Thyroid gland (tissue), 4 donors: Measurements from ENCODE around the gene PHLPP1. TPM values are rescaled to one million over a fixed set of nuclear protein-coding genes. Genes with fewer than 3 reads are reported as not detected.

Experiments used
- DNase-seq, 2 donors: peaks; one replicate each; pipeline ENCODE4 v3.0.0-alpha.2; 2019
- H3K27ac ChIP-seq, 3 donors: fragments of 200-600 bp; sonication (generic); 1 replicate in 2 of 3; 2 replicates in 1 of 3; pipeline ENCODE4 v1.5.1; 2016 to 2019; ENCODE audit warnings: mild to moderate bottlenecking in 1 of 3, moderate library complexity in 1 of 3
- H3K27me3 ChIP-seq: fragments of 200-600 bp; sonication (generic); one replicate; pipeline ENCODE4 v1.5.1; 2019
- H3K36me3 ChIP-seq, 2 donors: fragments of 200-600 bp; sonication (generic); one replicate each; pipeline ENCODE4 v1.5.1; 2016 to 2019
- H3K4me1 ChIP-seq, 2 donors: fragments of 200-600 bp; sonication (generic); one replicate each; pipeline ENCODE4 v1.5.1; 2017 to 2019
- H3K4me3 ChIP-seq, 3 donors: fragments of 200-600 bp; sonication (generic); replicated peaks in 1 of 3; 1 replicate in 2 of 3; 2 replicates in 1 of 3; pipeline ENCODE4 v1.5.1; 2016; ENCODE audit warnings: mild to moderate bottlenecking in 1 of 3
- H3K9me3 ChIP-seq: fragments of 200-600 bp; sonication (generic); one replicate; pipeline ENCODE4 v1.5.1; 2017
- CTCF ChIP-seq, 6 experiments: fragments of 200-600 bp in 3 of 6; fragments of 450-650 bp in 3 of 6; sonication (generic) in 3 of 6; IDR thresholded peaks; one replicate each; pipeline ENCODE4 v1.5.1; 2016 to 2019; ENCODE audit warnings: antibody characterized with exemption in 6 of 6, mild to moderate bottlenecking in 2 of 6, inconsistent platforms in 1 of 6, moderate library complexity in 1 of 6
- POLR2A ChIP-seq, 2 donors: fragments of 450-650 bp; IDR thresholded peaks; one replicate each; pipeline ENCODE4 v1.6.1; 2017; ENCODE audit warnings: antibody characterized with exemption in 2 of 2, mild to moderate bottlenecking in 2 of 2, moderate library complexity in 1 of 2
- WGBS, 2 donors: methylation state at CpG; one replicate each; pipeline ENCODE4 v1.1.5; 2017; 5-methylcytosine and 5-hydroxymethylcytosine counted together
- intact Hi-C: fragments of 100-400 bp; cut with DNase I; formaldehyde crosslinking; loops from one replicate; pipeline ENCODE4 v1.15.1; 2023
- total RNA-seq, 4 donors: library from RNA; depleted of rRNA; stranded (reverse); fragments of >200 nt; gene quantifications; one replicate each; pipeline ENCODE4 v1.2.3, GENCODE V29; 2016

Gene PHLPP1
- total RNA-seq, 4 donors from 2014 or later, result 14.6 to 22.7 (median 20.4) TPM

- Histone ChIP-seq H3K27me3 (no peaks in the 10 kb centered on the region), H3K36me3 (no peaks in the 10 kb centered on the region), H3K4me3 (no peak overlapping the region), H3K27ac (no peak overlapping the region), H3K4me1 (peaks cover 14% of the 10 kb centered on the region in 2 donors), H3K9me3 (no peaks in the 10 kb centered on the region)
- no peak for DNase-seq
- intact Hi-C loops, result no loop called here
- no peak for TF ChIP-seq POLR2A (IDR thresholded peaks at IDR 0.05)
- TF ChIP-seq CTCF (IDR thresholded peaks at IDR 0.05), result no peak
- WGBS, 2 donors, result 82 to 86% methylated on average over 8 of the region's 8 CpGs
These were observed 6.8 kb downstream of the PHLPP1 start for GRCh38 chr18:62721839-62722795.

GRCh38 chr18:62723666-62724281 lies 8.4 kb downstream of the PHLPP1 start:
- Histone ChIP-seq H3K4me1 (peaks cover 10 to 14% of the 10 kb centered on the region in 2 donors), H3K27me3 (no peaks in the 10 kb centered on the region), H3K36me3 (no peaks in the 10 kb centered on the region), H3K9me3 (no peaks in the 10 kb centered on the region), H3K27ac (peak overlapping the region in 1 of 3 donors; percentile 3), H3K4me3 (no peak overlapping the region)
- DNase-seq, result peak; percentile 23 to 36
- intact Hi-C loops, result no loop called here
- TF ChIP-seq POLR2A (IDR thresholded peaks at IDR 0.05) (no peak), CTCF (IDR thresholded peaks at IDR 0.05) (no peak)
- 44 to 54% methylated on average over 5 of the region's 5 CpGs for WGBS, 2 donors

- no peak for DNase-seq
- Histone ChIP-seq H3K9me3 (no peaks in the 10 kb centered on the region), H3K36me3 (no peaks in the 10 kb centered on the region), H3K27me3 (no peaks in the 10 kb centered on the region), H3K27ac (no peak overlapping the region), H3K4me3 (no peak overlapping the region), H3K4me1 (peaks cover 6 to 10% of the 10 kb centered on the region in 2 donors)
- TF ChIP-seq CTCF (IDR thresholded peaks at IDR 0.05), result no peak
- no peak for TF ChIP-seq POLR2A (IDR thresholded peaks at IDR 0.05)
- 85 to 92% methylated on average over 3 of the region's 3 CpGs for WGBS, 2 donors
- intact Hi-C loops, result no loop called here
These were observed 10.6 kb downstream of the PHLPP1 start for GRCh38 chr18:62725896-62726295.

GRCh38 chr18:62728254-62728653 lies 12.9 kb downstream of the PHLPP1 start:
- TF ChIP-seq CTCF (IDR thresholded peaks at IDR 0.05), result no peak
- TF ChIP-seq POLR2A (IDR thresholded peaks at IDR 0.05), result no peak
- no peaks in the 10 kb centered on the region for H3K36me3 ChIP-seq
- no peaks in the 10 kb centered on the region for H3K27me3 ChIP-seq
- whole genome bisulfite sequencing, 2 donors, result 97 to 98% methylated on average over 2 of the region's 2 CpGs
- H3K9me3 ChIP-seq, result no peaks in the 10 kb centered on the region
- no peak overlapping the region for H3K27ac ChIP-seq
- intact Hi-C loops, result no loop called here
- no peak for DNase-seq
- peaks cover 6 to 7% of the 10 kb centered on the region in 2 donors for H3K4me1 ChIP-seq
- H3K4me3 ChIP-seq, result no peak overlapping the region
